AML-193 (cell line): Measurements from ENCODE around the gene ABCA6.
"Not testable (repeated sequence)": the region's sequence is repeated elsewhere in the genome, so short reads cannot be mapped to it uniquely, and the experiment has no call there.

Experiments used
- DNase-seq, 2 experiments: peaks; one replicate each; lab custom pipeline; 2025; lab: John Stamatoyannopoulos, UW

The ABCA6 gene

GRCh38 chr17:69071233-69071586 is 70.5 kb downstream of the ABCA6 start:
- not testable (repeated sequence) for DNase-seq

- not testable (repeated sequence) for DNase-seq
Measured at GRCh38 chr17:69070378-69071232, 71.1 kb downstream of the ABCA6 start.

- DNase-seq = no peak
Measured at GRCh38 chr17:69069226-69069750, 72.4 kb downstream of the ABCA6 start.

GRCh38 chr17:69067274-69068047 is 74.2 kb downstream of the ABCA6 start:
- no peak for DNase-seq

GRCh38 chr17:69066482-69066881 is 75.2 kb downstream of the ABCA6 start:
- DNase-seq = peak; percentile 72 to 79

GRCh38 chr17:69065113-69065512 is 76.6 kb downstream of the ABCA6 start:
- no peak for DNase-seq

- no peak for DNase-seq
Measured at GRCh38 chr17:69064476-69064875, 77.2 kb downstream of the ABCA6 start.

- no peak for DNase-seq
Measured at GRCh38 chr17:69064001-69064400, 77.7 kb downstream of the ABCA6 start.

- no peak for DNase-seq
Measured at GRCh38 chr17:69062860-69063581, 78.7 kb downstream of the ABCA6 start.

GRCh38 chr17:69061721-69062556 is 79.8 kb downstream of the ABCA6 start:
- no peak for DNase-seq

GRCh38 chr17:69060822-69061221 is 80.9 kb downstream of the ABCA6 start, which contains the start of gene ABCA9:
Gene ABCA9 (minus strand): TSS chr17:69060927. CDS start chr17:69051126, 9,801 bp downstream.
- DNase-seq = no peak

- no peak for DNase-seq
Measured at GRCh38 chr17:69059458-69060175, 82.1 kb downstream of the ABCA6 start.

- DNase-seq = peak; percentile 64 to 69
Measured at GRCh38 chr17:69058165-69058564, 83.5 kb downstream of the ABCA6 start.

GRCh38 chr17:69057280-69057679 is 84.4 kb downstream of the ABCA6 start:
- no peak for DNase-seq

- DNase-seq = no peak
Measured at GRCh38 chr17:69056179-69056823, 85.4 kb downstream of the ABCA6 start.

- no peak for DNase-seq
Measured at GRCh38 chr17:69055334-69055733, 86.4 kb downstream of the ABCA6 start.

GRCh38 chr17:69050999-69051775 is 90.5 kb downstream of the ABCA6 start:
- peak; percentile 33 to 38 for DNase-seq

- no peak for DNase-seq
Measured at GRCh38 chr17:69048634-69049033, 93.1 kb downstream of the ABCA6 start.
